ENCODE data around the gene MPP3. TPM values are rescaled to one million over a fixed set of nuclear protein-coding genes. Genes with fewer than 3 reads are reported as not detected.

Gene MPP3
- polyA plus RNA-seq, 1 donor (not counting 4 experiments of a cell fraction or from before 2014, with no cell fraction given) = 7.4 TPM

- Histone ChIP-seq H2AFZ (ENCODE audit: control insufficient read depth, low read length) (no peak overlapping the region), H4K20me1 (ENCODE audit: control insufficient read depth, extremely low read depth, insufficient read depth, low read length) (no peaks in the 10 kb centered on the region), H3K4me3 (ENCODE audit: control insufficient read depth in 2 of 3, extremely low read depth in 1 of 3, insufficient read depth in 2 of 3, low read depth in 1 of 3, low read length in 3 of 3) (no peak overlapping the region), H3K79me2 (ENCODE audit: control insufficient read depth, insufficient read depth, low read length) (no peaks in the 10 kb centered on the region), H3K9me3 (ENCODE audit: control insufficient read depth, low read depth, low read length) (no peaks in the 10 kb centered on the region), H3K4me2 (ENCODE audit: control insufficient read depth, extremely low read depth, insufficient read depth, low read depth, low read length) (peak overlapping the region; percentile 17), H3K36me3 (ENCODE audit: control insufficient read depth in 2 of 2, extremely low read depth in 1 of 2, insufficient read depth in 2 of 2, low read length in 2 of 2) (no peaks in the 10 kb centered on the region), H3K9ac (ENCODE audit: control insufficient read depth, extremely low read depth, insufficient read depth, low read length) (no peak overlapping the region), H3K27ac (ENCODE audit: control insufficient read depth, insufficient read depth, low read length) (no peak overlapping the region), H3K4me1 (ENCODE audit: control insufficient read depth, extremely low read depth, insufficient read depth, low read length) (peaks cover 18% of the 10 kb centered on the region), H3K9me1 (ENCODE audit: control insufficient read depth, extremely low read depth, insufficient read depth, low read length) (no peaks in the 10 kb centered on the region), H3K27me3 (ENCODE audit: control insufficient read depth, extremely low read depth, insufficient read depth, low read length) (no peaks in the 10 kb centered on the region)
- no peak for DNase-seq (ENCODE audit: low read depth, low spot score)
- no peak for FAIRE-seq
- dilution Hi-C loops (cut with MboI; ENCODE audit: extremely low pct_ligation_motif_present, low sequenced_read_pairs) = no loop called here
- no peak for TF ChIP-seq CTCF (optimal IDR thresholded peaks at IDR 0.05 in 1 of 3, IDR thresholded peaks at IDR 0.05 in 1 of 3, conservative IDR thresholded peaks at IDR 0.05 in 1 of 3; ENCODE audit: extremely low read depth in 1 of 3, insufficient read depth in 2 of 3, low read length in 3 of 3)
- TF ChIP-seq EZH2 (IDR thresholded peaks at IDR 0.05; ENCODE audit: low read length) = no peak
Observed at GRCh38 chr17:43784068-43784467, 48.9 kb downstream of the MPP3 start.

GRCh38 chr17:43782913-43783680 is 49.8 kb downstream of the MPP3 start:
- Histone ChIP-seq H3K27me3 (ENCODE audit: control insufficient read depth, extremely low read depth, insufficient read depth, low read length) (no peaks in the 10 kb centered on the region), H3K9ac (ENCODE audit: control insufficient read depth, extremely low read depth, insufficient read depth, low read length) (no peak overlapping the region), H2AFZ (ENCODE audit: control insufficient read depth, low read length) (no peak overlapping the region), H3K36me3 (ENCODE audit: control insufficient read depth in 2 of 2, extremely low read depth in 1 of 2, insufficient read depth in 2 of 2, low read length in 2 of 2) (no peaks in the 10 kb centered on the region), H3K4me2 (ENCODE audit: control insufficient read depth, extremely low read depth, insufficient read depth, low read depth, low read length) (no peak overlapping the region), H3K4me3 (ENCODE audit: control insufficient read depth in 2 of 3, extremely low read depth in 1 of 3, insufficient read depth in 2 of 3, low read depth in 1 of 3, low read length in 3 of 3) (no peak overlapping the region), H4K20me1 (ENCODE audit: control insufficient read depth, extremely low read depth, insufficient read depth, low read length) (no peaks in the 10 kb centered on the region), H3K79me2 (ENCODE audit: control insufficient read depth, insufficient read depth, low read length) (no peaks in the 10 kb centered on the region), H3K4me1 (ENCODE audit: control insufficient read depth, extremely low read depth, insufficient read depth, low read length) (peaks cover 19% of the 10 kb centered on the region), H3K27ac (ENCODE audit: control insufficient read depth, insufficient read depth, low read length) (no peak overlapping the region), H3K9me3 (ENCODE audit: control insufficient read depth, low read depth, low read length) (no peaks in the 10 kb centered on the region), H3K9me1 (ENCODE audit: control insufficient read depth, extremely low read depth, insufficient read depth, low read length) (no peaks in the 10 kb centered on the region)
- dilution Hi-C loops (cut with MboI; ENCODE audit: extremely low pct_ligation_motif_present, low sequenced_read_pairs) = no loop called here
- no peak for FAIRE-seq
- DNase-seq (ENCODE audit: low read depth, low spot score) = no peak
- no peak for TF ChIP-seq CTCF (optimal IDR thresholded peaks at IDR 0.05 in 1 of 3, IDR thresholded peaks at IDR 0.05 in 1 of 3, conservative IDR thresholded peaks at IDR 0.05 in 1 of 3; ENCODE audit: extremely low read depth in 1 of 3, insufficient read depth in 2 of 3, low read length in 3 of 3)
- no peak for TF ChIP-seq EZH2 (IDR thresholded peaks at IDR 0.05; ENCODE audit: low read length)

All from keratinocyte (primary cell).